ENCODE results near the gene URGCP. TPM values are rescaled to one million over a fixed set of nuclear protein-coding genes. Genes with fewer than 3 reads are reported as not detected.
A peak's percentile ranks its signal among the peaks of the same experiment; 100 is the strongest.

URGCP gene
- polyA plus RNA-seq, 1 of the 3 experiments (the other 2 are of a cell fraction), result 22.9 TPM

GRCh38 chr7:43925984-43926797 lies 19.8 kb upstream of the URGCP start, which contains the start of gene UBE2D4 (continued):
- no peak for TF ChIP-seq TEAD4 (IDR thresholded peaks at IDR 0.05; ENCODE audit: borderline replicate concordance, insufficient read depth)
- no peak; the same call in 1 of the 2 replicates for TF ChIP-seq PBX3 (IDR thresholded peaks at IDR 0.05)
- no peak for TF ChIP-seq JUND (IDR thresholded peaks at IDR 0.05)
- TF ChIP-seq RCOR1 (IDR thresholded peaks at IDR 0.05; ENCODE audit: low read length), result peak; percentile 67
- no peak for TF ChIP-seq FOSL2 (IDR thresholded peaks at IDR 0.05; ENCODE audit: borderline replicate concordance, low read depth)
- no peak for TF ChIP-seq SMC3 (IDR thresholded peaks at IDR 0.05; ENCODE audit: low read depth, low read length)

DNA sequence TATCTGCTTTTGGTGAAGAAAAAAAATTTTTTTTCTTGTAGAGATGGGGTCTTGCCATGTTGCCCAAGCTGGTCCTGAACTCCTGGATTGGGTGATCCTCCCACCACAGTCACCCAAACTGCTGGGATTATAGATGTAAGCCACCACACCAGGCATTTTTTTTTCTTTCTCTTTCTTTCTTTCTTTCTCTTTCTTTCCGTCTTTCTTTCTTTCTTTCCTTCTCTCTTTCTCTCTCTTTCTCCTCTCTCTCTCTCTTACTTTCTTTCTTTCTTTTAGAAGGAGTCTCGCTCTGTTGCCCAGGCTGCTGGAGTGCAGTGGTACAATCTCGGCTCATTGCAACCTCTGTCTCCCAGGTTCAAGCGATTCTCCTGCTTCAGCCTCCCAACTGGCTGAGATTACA lies 16.3 kb upstream of the URGCP start:
- Histone ChIP-seq H3K27ac (ENCODE audit: low read depth in 2 of 2, low read length in 1 of 2) (no peak overlapping the region), H4K20me1 (ENCODE audit: insufficient read depth) (no peaks in the 10 kb centered on the region), H3K9ac (no peak overlapping the region), H3K4me2 (no peak overlapping the region), H3K36me3 (replicated peaks in 1 of 2; ENCODE audit: control insufficient read depth in 1 of 2, insufficient read depth in 2 of 2, low read length in 1 of 2) (no peaks in the 10 kb centered on the region), H2AFZ (ENCODE audit: low read depth) (no peak overlapping the region), H3K79me2 (ENCODE audit: insufficient read depth) (no peaks in the 10 kb centered on the region), H3K9me2 (no peaks in the 10 kb centered on the region), H3K4me1 (ENCODE audit: control insufficient read depth in 1 of 2, insufficient read depth in 2 of 2, low read depth in 1 of 2, low read length in 1 of 2) (peaks cover 0 to 18% of the 10 kb centered on the region in 2 experiments; a peak in 1 of 4 replicates), H3K4me3 (ENCODE audit: low read depth in 2 of 2, low read length in 1 of 2) (no peak overlapping the region), H3K9me3 (no peaks in the 10 kb centered on the region), H3F3A (replicated peaks; ENCODE audit: insufficient read depth) (peaks cover 15% of the 10 kb centered on the region), H3K27me3 (ENCODE audit: insufficient read depth) (no peaks in the 10 kb centered on the region)
- DNase-seq, result no peak
- ChIA-PET POLR2A (no interaction called here), CTCF (interaction anchor here (0.6 to 1.2 kb wide), 2 partner anchors 33 to 770 kb away, joined by 4 read pairs; no protein-coding TSS in a partner anchor)
- 94% methylated on average over 4 of the region's 4 CpGs for WGBS (ENCODE audit: low lambda C conversion rate)
- TF ChIP-seq SMC3 (IDR thresholded peaks at IDR 0.05; ENCODE audit: low read depth, low read length) (no peak), FOSL2 (IDR thresholded peaks at IDR 0.05; ENCODE audit: borderline replicate concordance, low read depth) (no peak), USF1 (IDR thresholded peaks at IDR 0.05; ENCODE audit: borderline replicate concordance, low read depth) (no peak)

- H3K4me2 ChIP-seq, result no peak overlapping the region
- H3K27ac ChIP-seq (ENCODE audit: low read depth in 2 of 2, low read length in 1 of 2), result no peak overlapping the region
- POLR2A ChIA-PET, result no interaction called here
- no peaks in the 10 kb centered on the region for H3K36me3 ChIP-seq (replicated peaks in 1 of 2; ENCODE audit: control insufficient read depth in 1 of 2, insufficient read depth in 2 of 2, low read length in 1 of 2)
- no peak for DNase-seq
- TF ChIP-seq ELF1 (IDR thresholded peaks at IDR 0.05), result no peak
- TF ChIP-seq, protein P1, sequence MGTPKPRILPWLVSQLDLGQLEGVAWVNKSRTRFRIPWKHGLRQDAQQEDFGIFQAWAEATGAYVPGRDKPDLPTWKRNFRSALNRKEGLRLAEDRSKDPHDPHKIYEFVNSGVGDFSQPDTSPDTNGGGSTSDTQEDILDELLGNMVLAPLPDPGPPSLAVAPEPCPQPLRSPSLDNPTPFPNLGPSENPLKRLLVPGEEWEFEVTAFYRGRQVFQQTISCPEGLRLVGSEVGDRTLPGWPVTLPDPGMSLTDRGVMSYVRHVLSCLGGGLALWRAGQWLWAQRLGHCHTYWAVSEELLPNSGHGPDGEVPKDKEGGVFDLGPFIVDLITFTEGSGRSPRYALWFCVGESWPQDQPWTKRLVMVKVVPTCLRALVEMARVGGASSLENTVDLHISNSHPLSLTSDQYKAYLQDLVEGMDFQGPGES (IDR thresholded peaks at IDR 0.05; ENCODE audit: low read depth, low read length), result no peak
- TF ChIP-seq USF2 (IDR thresholded peaks at IDR 0.05; ENCODE audit: borderline replicate concordance, low read depth, low read length), result no peak
- no peak for TF ChIP-seq FOXM1 (IDR thresholded peaks at IDR 0.05; ENCODE audit: low read depth)
- TF ChIP-seq RXRA (IDR thresholded peaks at IDR 0.05; ENCODE audit: borderline replicate concordance, low read depth), result no peak
- no peak for TF ChIP-seq FOSL2 (IDR thresholded peaks at IDR 0.05; ENCODE audit: borderline replicate concordance, low read depth)
- TF ChIP-seq NFIC (IDR thresholded peaks at IDR 0.05; ENCODE audit: borderline replicate concordance), result no peak
- no peak for TF ChIP-seq TEAD4 (IDR thresholded peaks at IDR 0.05; ENCODE audit: borderline replicate concordance, insufficient read depth)
- no peak for TF ChIP-seq NRF1 (IDR thresholded peaks at IDR 0.05; ENCODE audit: low read depth, low read length)
- TF ChIP-seq RAD21 (IDR thresholded peaks at IDR 0.05; ENCODE audit: low read length), result no peak
- TF ChIP-seq SIN3A (IDR thresholded peaks at IDR 0.05; ENCODE audit: borderline replicate concordance, low read depth, low read length), result no peak
- TF ChIP-seq MXI1 (IDR thresholded peaks at IDR 0.05; ENCODE audit: low read depth, low read length), result no peak
- TF ChIP-seq GABPA (IDR thresholded peaks at IDR 0.05; ENCODE audit: low read depth), result no peak
- H3K4me1 ChIP-seq (ENCODE audit: control insufficient read depth in 1 of 2, insufficient read depth in 2 of 2, low read depth in 1 of 2, low read length in 1 of 2), result peaks cover 0 to 12% of the 10 kb centered on the region in 2 experiments; a peak in 1 of 4 replicates
- CTCF ChIA-PET, result interaction anchor here (0.8 to 1.6 kb wide), 3 partner anchors 12 to 82 kb away, joined by 3 to 7 read pairs (median 3); no protein-coding TSS in a partner anchor
- H3F3A ChIP-seq (replicated peaks; ENCODE audit: insufficient read depth), result peaks cover 11% of the 10 kb centered on the region
- H3K9me2 ChIP-seq, result no peaks in the 10 kb centered on the region
- H3K9me3 ChIP-seq, result no peaks in the 10 kb centered on the region
- H3K27me3 ChIP-seq (ENCODE audit: insufficient read depth), result no peaks in the 10 kb centered on the region
- no peak overlapping the region for H3K4me3 ChIP-seq (ENCODE audit: low read depth in 2 of 2, low read length in 1 of 2)
- H3K9ac ChIP-seq, result no peak overlapping the region
- H2AFZ ChIP-seq (ENCODE audit: low read depth), result no peak overlapping the region
- H3K79me2 ChIP-seq (ENCODE audit: insufficient read depth), result no peaks in the 10 kb centered on the region
- 68% methylated on average over 2 of the region's 2 CpGs for WGBS (ENCODE audit: low lambda C conversion rate)
- no peaks in the 10 kb centered on the region for H4K20me1 ChIP-seq (ENCODE audit: insufficient read depth)
Observed at GRCh38 chr7:43921423-43921822, 15.0 kb upstream of the URGCP start.

Measured in SK-N-SH (cell line).